Breast epithelium (tissue), 3 donors: ENCODE data around the gene MAD1L1.

Experiments used
- CTCF ChIP-seq, 3 donors: fragments of 450-650 bp; IDR thresholded peaks; one replicate each; pipeline ENCODE4 v1.5.1; 2016 to 2017; ENCODE audit warnings: antibody characterized with exemption in 3 of 3, mild to moderate bottlenecking in 3 of 3, moderate library complexity in 3 of 3
- POLR2A ChIP-seq: fragments of 450-650 bp; IDR thresholded peaks from one replicate; pipeline ENCODE4 v1.6.1; 2016; ENCODE audit warnings: antibody characterized with exemption, mild to moderate bottlenecking, moderate library complexity

GRCh38 chr7:1981878-1982230 lies 250.9 kb downstream of the MAD1L1 start:
- no peak for TF ChIP-seq CTCF (IDR thresholded peaks at IDR 0.05)
- no peak for TF ChIP-seq POLR2A
